ENCODE measurements around the gene MEP1A.

Gene MEP1A

DNA sequence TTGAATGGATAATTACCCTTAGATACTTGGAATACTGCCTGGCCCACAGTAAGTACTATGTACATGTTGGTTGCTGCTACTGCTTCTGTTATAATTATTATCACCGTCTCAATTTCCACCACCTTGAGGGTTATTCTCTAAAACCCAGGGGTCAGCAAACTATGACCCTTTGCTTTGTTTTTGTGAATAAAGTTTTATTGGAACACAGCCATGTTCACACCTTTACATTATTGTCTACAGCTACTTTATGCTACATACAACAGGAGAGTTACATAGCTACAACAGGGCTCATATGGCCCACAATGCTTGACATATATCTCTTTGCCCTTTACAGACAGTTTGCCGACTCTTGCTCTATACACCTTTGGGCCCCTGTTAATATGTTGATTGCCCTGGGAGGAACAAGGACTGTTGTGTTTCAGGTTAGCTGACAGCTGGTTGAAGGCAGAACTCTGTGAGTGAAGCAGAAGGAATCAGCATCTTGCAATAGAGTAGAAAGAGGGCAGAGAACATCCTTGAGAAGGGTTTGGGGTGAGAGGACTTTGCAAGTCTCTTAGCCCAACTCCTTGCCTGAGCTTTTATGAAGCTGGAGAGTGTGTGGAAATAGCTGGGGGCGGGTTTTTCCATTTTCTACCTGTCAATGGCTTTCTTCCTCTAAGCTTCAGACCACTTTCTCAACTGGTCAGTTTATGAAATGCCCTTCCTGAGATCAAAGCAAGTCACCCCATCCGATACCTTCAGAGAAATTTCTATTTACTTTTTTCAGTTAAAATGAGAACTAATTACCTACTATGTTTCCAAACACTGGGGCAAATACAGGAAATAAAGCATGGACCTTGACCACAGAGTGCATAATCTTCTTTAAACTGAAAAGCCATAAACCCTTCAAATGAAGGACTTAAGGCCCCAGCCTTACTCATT is 3.5 kb upstream of the MEP1A start:
- H3K27ac ChIP-seq (ENCODE audit: insufficient read depth in 1 of 2, low read depth in 1 of 2, low read length in 2 of 2, poor library complexity in 1 of 2, severe bottlenecking in 2 of 2), result no peak overlapping the region
- CTCF ChIA-PET, result interaction anchor here (0.6 kb wide), 1 partner anchor 196 kb away, joined by 4 read pairs; no protein-coding TSS in a partner anchor
- H3K9me3 ChIP-seq (ENCODE audit: control extremely low read depth in 1 of 5, control insufficient read depth in 4 of 5, insufficient read depth in 2 of 5, low read depth in 1 of 5, low read length in 4 of 5), result no peaks in the 10 kb centered on the region
- 100% methylated on average over 2 of the region's 4 CpGs for WGBS (ENCODE audit: insufficient coverage)
- no peaks in the 10 kb centered on the region for H3K36me3 ChIP-seq (ENCODE audit: control insufficient read depth in 4 of 4, insufficient read depth in 4 of 4, low read length in 3 of 4)
- H3K27me3 ChIP-seq (replicated peaks in 2 of 5; ENCODE audit: control insufficient read depth in 4 of 5, insufficient read depth in 5 of 5, low read length in 4 of 5), result no peaks in the 10 kb centered on the region
- H3K4me3 ChIP-seq (ENCODE audit: control insufficient read depth in 1 of 7, extremely low read depth in 1 of 7, insufficient read depth in 4 of 7, low read depth in 2 of 7, low read length in 6 of 7), result no peak overlapping the region
- H3K4me1 ChIP-seq (ENCODE audit: control extremely low read depth in 1 of 4, control insufficient read depth in 4 of 4, insufficient read depth in 4 of 4, low read length in 3 of 4), result no peaks in the 10 kb centered on the region
- no peak for DNase-seq
- POLR2A ChIA-PET, result no interaction called here

DNA sequence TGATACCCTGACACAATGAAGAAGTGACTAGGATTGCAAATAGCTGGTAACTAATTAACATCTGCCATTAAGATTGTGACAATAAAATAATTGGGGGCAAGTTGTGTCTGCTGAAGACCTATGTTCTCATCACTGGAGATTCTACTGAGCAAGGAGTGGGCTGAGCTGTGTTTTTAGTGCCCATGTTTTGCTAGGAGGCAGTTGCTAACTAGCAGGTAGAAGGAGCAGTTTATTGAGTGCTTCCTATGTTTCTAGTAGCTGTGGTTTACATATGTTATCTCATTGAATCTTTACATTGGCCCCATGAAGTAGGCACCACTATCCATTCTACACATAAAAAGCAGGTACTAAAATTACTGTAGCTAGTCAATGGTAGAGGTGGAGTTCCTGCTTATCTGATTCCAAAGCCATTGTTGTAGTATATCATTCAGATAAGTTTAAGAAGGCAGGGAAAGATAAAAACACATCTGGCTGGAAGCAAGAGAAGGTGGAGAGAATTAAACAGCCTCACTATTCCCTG is 2.8 kb upstream of the MEP1A start:
- Histone ChIP-seq H3K27me3 (replicated peaks in 2 of 5; ENCODE audit: control insufficient read depth in 4 of 5, insufficient read depth in 5 of 5, low read length in 4 of 5) (no peaks in the 10 kb centered on the region), H3K4me3 (ENCODE audit: control insufficient read depth in 1 of 7, extremely low read depth in 1 of 7, insufficient read depth in 4 of 7, low read depth in 2 of 7, low read length in 6 of 7) (no peak overlapping the region), H3K4me1 (ENCODE audit: control extremely low read depth in 1 of 4, control insufficient read depth in 4 of 4, insufficient read depth in 4 of 4, low read length in 3 of 4) (no peaks in the 10 kb centered on the region), H3K27ac (ENCODE audit: insufficient read depth in 1 of 2, low read depth in 1 of 2, low read length in 2 of 2, poor library complexity in 1 of 2, severe bottlenecking in 2 of 2) (no peak overlapping the region), H3K36me3 (ENCODE audit: control insufficient read depth in 4 of 4, insufficient read depth in 4 of 4, low read length in 3 of 4) (no peaks in the 10 kb centered on the region), H3K9me3 (ENCODE audit: control extremely low read depth in 1 of 5, control insufficient read depth in 4 of 5, insufficient read depth in 2 of 5, low read depth in 1 of 5, low read length in 4 of 5) (no peaks in the 10 kb centered on the region)
- DNase-seq, result no peak
- ChIA-PET POLR2A (no interaction called here), CTCF (interaction anchor here (0.6 kb wide), 1 partner anchor 195 kb away, joined by 4 read pairs; no protein-coding TSS in a partner anchor)

DNA sequence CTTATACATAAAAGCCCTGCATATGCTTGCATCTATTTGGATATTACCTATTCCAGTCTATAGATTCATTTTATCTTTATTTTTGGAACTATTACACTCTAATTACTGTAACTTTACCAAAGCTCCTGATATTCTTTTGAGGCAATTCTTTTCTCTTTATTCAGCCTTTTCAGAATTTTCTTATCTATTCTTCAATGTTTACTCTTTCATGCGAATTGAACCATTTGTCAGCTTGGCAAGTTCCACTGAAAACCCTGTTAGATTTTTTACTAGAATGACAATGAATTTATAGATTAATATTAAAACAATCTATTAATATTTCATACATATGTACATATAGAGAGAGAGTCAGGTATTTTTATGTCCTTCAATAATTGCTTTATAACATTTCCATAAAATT is 554 bp upstream of the MEP1A start:
- WGBS (ENCODE audit: insufficient coverage), result no CpG with 5 or more reads among the region's 1 CpG

DNA sequence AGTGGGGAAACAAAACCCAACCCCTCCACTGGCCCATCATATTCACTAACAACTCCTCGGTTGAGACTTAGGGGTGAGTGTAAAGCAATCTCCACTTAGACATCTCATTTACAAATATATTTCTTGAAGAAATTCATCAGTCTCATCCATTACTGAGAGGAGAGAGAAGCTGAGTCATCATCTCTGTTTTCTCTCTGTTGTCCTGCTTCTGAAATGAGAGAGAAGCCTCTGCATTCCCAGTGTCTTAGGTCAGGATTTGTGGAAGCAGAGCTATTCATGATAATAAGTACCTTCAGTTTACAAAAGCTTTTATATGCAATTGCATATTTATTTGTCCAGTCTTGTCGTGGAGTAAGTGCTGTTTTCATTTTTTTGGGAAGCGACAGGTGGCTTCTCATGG is 879 bp downstream of the MEP1A start:
- no peak overlapping the region for H3K27ac ChIP-seq (ENCODE audit: insufficient read depth in 1 of 2, low read depth in 1 of 2, low read length in 2 of 2, poor library complexity in 1 of 2, severe bottlenecking in 2 of 2)
- no peaks in the 10 kb centered on the region for H3K27me3 ChIP-seq (replicated peaks in 2 of 5; ENCODE audit: control insufficient read depth in 4 of 5, insufficient read depth in 5 of 5, low read length in 4 of 5)
- H3K4me1 ChIP-seq (ENCODE audit: control extremely low read depth in 1 of 4, control insufficient read depth in 4 of 4, insufficient read depth in 4 of 4, low read length in 3 of 4), result no peaks in the 10 kb centered on the region
- H3K36me3 ChIP-seq (ENCODE audit: control insufficient read depth in 4 of 4, insufficient read depth in 4 of 4, low read length in 3 of 4), result no peaks in the 10 kb centered on the region
- H3K4me3 ChIP-seq (ENCODE audit: control insufficient read depth in 1 of 7, extremely low read depth in 1 of 7, insufficient read depth in 4 of 7, low read depth in 2 of 7, low read length in 6 of 7), result no peak overlapping the region
- no peak for DNase-seq
- ChIA-PET POLR2A (no interaction called here), CTCF (interaction anchor here (1.0 kb wide), 1 partner anchor 89 kb away, joined by 3 read pairs; no protein-coding TSS in a partner anchor)
- no peaks in the 10 kb centered on the region for H3K9me3 ChIP-seq (ENCODE audit: control extremely low read depth in 1 of 5, control insufficient read depth in 4 of 5, insufficient read depth in 2 of 5, low read depth in 1 of 5, low read length in 4 of 5)
- WGBS (ENCODE audit: insufficient coverage), result 90% methylated on average over 2 of the region's 3 CpGs

More for the DNA sequence above, 554 bp upstream of the MEP1A start:
- Histone ChIP-seq H3K4me1 (ENCODE audit: control extremely low read depth in 1 of 4, control insufficient read depth in 4 of 4, insufficient read depth in 4 of 4, low read length in 3 of 4) (no peaks in the 10 kb centered on the region), H3K9me3 (ENCODE audit: control extremely low read depth in 1 of 5, control insufficient read depth in 4 of 5, insufficient read depth in 2 of 5, low read depth in 1 of 5, low read length in 4 of 5) (no peaks in the 10 kb centered on the region), H3K36me3 (ENCODE audit: control insufficient read depth in 4 of 4, insufficient read depth in 4 of 4, low read length in 3 of 4) (no peaks in the 10 kb centered on the region), H3K4me3 (ENCODE audit: control insufficient read depth in 1 of 7, extremely low read depth in 1 of 7, insufficient read depth in 4 of 7, low read depth in 2 of 7, low read length in 6 of 7) (no peak overlapping the region), H3K27me3 (replicated peaks in 2 of 5; ENCODE audit: control insufficient read depth in 4 of 5, insufficient read depth in 5 of 5, low read length in 4 of 5) (no peaks in the 10 kb centered on the region), H3K27ac (ENCODE audit: insufficient read depth in 1 of 2, low read depth in 1 of 2, low read length in 2 of 2, poor library complexity in 1 of 2, severe bottlenecking in 2 of 2) (no peak overlapping the region)
- ChIA-PET CTCF (no interaction called here), POLR2A (no interaction called here)
- DNase-seq, result no peak

DNA sequence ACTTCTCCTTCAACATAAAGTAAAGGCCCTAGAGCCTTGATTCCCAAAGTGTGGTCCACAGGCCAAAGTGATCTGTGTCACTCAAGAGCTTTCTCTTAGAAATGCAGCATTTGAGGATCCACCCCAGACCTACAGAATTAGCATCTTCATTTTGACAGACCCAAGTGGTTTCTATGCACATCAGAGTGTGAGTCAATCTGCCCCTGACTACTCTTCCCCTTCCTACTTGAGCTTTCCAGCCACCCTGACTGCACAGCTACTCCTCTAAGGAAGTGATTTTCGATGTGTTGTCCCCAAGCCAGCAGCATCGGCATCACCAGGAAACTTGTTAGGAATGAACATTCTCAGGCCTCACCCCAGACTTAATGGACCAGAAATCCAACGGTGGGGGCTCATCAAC is 2.6 kb downstream of the MEP1A start:
- POLR2A ChIA-PET, result no interaction called here

DNA sequence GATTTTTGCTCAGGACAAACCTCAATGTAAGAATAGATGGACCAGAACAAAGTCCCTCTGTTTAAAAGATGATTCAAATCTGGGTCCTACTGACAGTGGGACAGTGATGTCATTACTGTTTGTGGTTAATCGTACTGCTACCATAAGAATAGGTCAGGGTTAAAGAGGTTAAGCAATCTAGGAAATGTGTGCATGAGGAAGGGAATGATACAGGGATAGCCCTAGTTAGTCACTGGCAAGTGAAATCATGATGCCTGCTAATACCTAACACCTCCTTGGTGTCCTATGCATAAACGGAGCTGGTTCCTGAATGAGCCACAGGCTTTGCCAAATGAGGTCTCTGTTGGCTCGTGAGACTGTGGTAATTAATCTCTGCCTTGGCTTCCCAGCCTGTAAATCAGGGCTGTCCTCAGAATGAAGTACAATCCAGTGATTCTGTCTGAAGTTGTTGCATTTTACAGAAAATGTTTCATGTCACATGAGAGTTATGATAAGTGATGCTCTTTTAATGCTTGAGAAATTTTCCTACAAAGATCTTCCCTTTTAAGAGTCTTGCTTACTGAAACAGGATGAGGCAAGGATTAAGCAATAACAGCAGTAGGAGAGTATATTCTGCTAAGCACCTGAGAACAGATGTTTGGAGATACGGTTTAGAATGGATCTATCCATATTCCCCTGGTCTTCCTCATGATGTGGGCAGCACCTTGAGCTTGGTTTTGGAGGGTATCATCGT is 3.8 kb downstream of the MEP1A start:
- CTCF ChIA-PET, result no interaction called here
- no peak overlapping the region for H3K4me3 ChIP-seq (ENCODE audit: control insufficient read depth in 1 of 7, extremely low read depth in 1 of 7, insufficient read depth in 4 of 7, low read depth in 2 of 7, low read length in 6 of 7)
- H3K36me3 ChIP-seq (ENCODE audit: control insufficient read depth in 4 of 4, insufficient read depth in 4 of 4, low read length in 3 of 4), result no peaks in the 10 kb centered on the region
- POLR2A ChIA-PET, result no interaction called here
- no peaks in the 10 kb centered on the region for H3K9me3 ChIP-seq (ENCODE audit: control extremely low read depth in 1 of 5, control insufficient read depth in 4 of 5, insufficient read depth in 2 of 5, low read depth in 1 of 5, low read length in 4 of 5)
- no peaks in the 10 kb centered on the region for H3K27me3 ChIP-seq (replicated peaks in 2 of 5; ENCODE audit: control insufficient read depth in 4 of 5, insufficient read depth in 5 of 5, low read length in 4 of 5)
- H3K4me1 ChIP-seq (ENCODE audit: control extremely low read depth in 1 of 4, control insufficient read depth in 4 of 4, insufficient read depth in 4 of 4, low read length in 3 of 4), result no peaks in the 10 kb centered on the region
- no peak overlapping the region for H3K27ac ChIP-seq (ENCODE audit: insufficient read depth in 1 of 2, low read depth in 1 of 2, low read length in 2 of 2, poor library complexity in 1 of 2, severe bottlenecking in 2 of 2)
- WGBS (ENCODE audit: insufficient coverage), result 96% methylated on average over 3 of the region's 5 CpGs
- DNase-seq, result no peak

More for the DNA sequence above, 2.6 kb downstream of the MEP1A start:
- no peaks in the 10 kb centered on the region for H3K36me3 ChIP-seq (ENCODE audit: control insufficient read depth in 4 of 4, insufficient read depth in 4 of 4, low read length in 3 of 4)
- H3K9me3 ChIP-seq (ENCODE audit: control extremely low read depth in 1 of 5, control insufficient read depth in 4 of 5, insufficient read depth in 2 of 5, low read depth in 1 of 5, low read length in 4 of 5), result no peaks in the 10 kb centered on the region
- 100% methylated on average over 3 of the region's 3 CpGs for WGBS (ENCODE audit: insufficient coverage)
- H3K27ac ChIP-seq (ENCODE audit: insufficient read depth in 1 of 2, low read depth in 1 of 2, low read length in 2 of 2, poor library complexity in 1 of 2, severe bottlenecking in 2 of 2), result no peak overlapping the region
- DNase-seq, result no peak
- H3K27me3 ChIP-seq (replicated peaks in 2 of 5; ENCODE audit: control insufficient read depth in 4 of 5, insufficient read depth in 5 of 5, low read length in 4 of 5), result no peaks in the 10 kb centered on the region
- H3K4me1 ChIP-seq (ENCODE audit: control extremely low read depth in 1 of 4, control insufficient read depth in 4 of 4, insufficient read depth in 4 of 4, low read length in 3 of 4), result no peaks in the 10 kb centered on the region
- CTCF ChIA-PET, result no interaction called here
- no peak overlapping the region for H3K4me3 ChIP-seq (ENCODE audit: control insufficient read depth in 1 of 7, extremely low read depth in 1 of 7, insufficient read depth in 4 of 7, low read depth in 2 of 7, low read length in 6 of 7)

DNA sequence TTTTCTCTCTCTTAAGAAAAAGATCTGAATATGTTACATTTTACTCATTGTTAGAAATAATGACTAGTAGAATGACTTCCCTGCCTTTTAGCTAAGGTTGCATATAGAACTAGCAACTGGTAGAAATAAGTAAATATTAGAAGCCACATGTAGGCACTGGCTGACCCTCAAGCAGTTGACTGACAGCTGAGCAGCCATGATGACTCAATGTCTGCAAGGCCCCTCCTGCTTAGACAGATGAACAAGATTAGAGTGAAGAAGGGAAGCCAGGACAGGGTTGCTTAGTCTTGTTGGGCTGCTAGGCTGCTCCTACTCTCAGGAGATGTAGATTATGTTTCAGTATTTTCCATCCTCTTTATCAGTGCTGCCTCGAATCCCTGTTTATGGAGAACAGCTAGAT is 6.5 kb downstream of the MEP1A start:
- no peak for DNase-seq

More for the DNA sequence above, 6.5 kb downstream of the MEP1A start:
- Histone ChIP-seq H3K4me1 (ENCODE audit: control extremely low read depth in 1 of 4, control insufficient read depth in 4 of 4, insufficient read depth in 4 of 4, low read length in 3 of 4) (no peaks in the 10 kb centered on the region), H3K27ac (ENCODE audit: insufficient read depth in 1 of 2, low read depth in 1 of 2, low read length in 2 of 2, poor library complexity in 1 of 2, severe bottlenecking in 2 of 2) (no peak overlapping the region), H3K4me3 (ENCODE audit: control insufficient read depth in 1 of 7, extremely low read depth in 1 of 7, insufficient read depth in 4 of 7, low read depth in 2 of 7, low read length in 6 of 7) (no peak overlapping the region), H3K9me3 (ENCODE audit: control extremely low read depth in 1 of 5, control insufficient read depth in 4 of 5, insufficient read depth in 2 of 5, low read depth in 1 of 5, low read length in 4 of 5) (peaks cover 0 to 2% (median 0%) of the 10 kb centered on the region in 5 experiments), H3K27me3 (replicated peaks in 2 of 5; ENCODE audit: control insufficient read depth in 4 of 5, insufficient read depth in 5 of 5, low read length in 4 of 5) (peaks cover 0 to 2% (median 0%) of the 10 kb centered on the region in 5 experiments), H3K36me3 (ENCODE audit: control insufficient read depth in 4 of 4, insufficient read depth in 4 of 4, low read length in 3 of 4) (no peaks in the 10 kb centered on the region)
- ChIA-PET CTCF (no interaction called here), POLR2A (no interaction called here)
- WGBS (ENCODE audit: insufficient coverage), result no CpG with 5 or more reads among the region's 1 CpG

Data from common myeloid progenitor, CD34-positive (primary cell).